Keratinocyte (primary cell): Measurements from ENCODE around the gene IRF7.

ENCODE experiments used
- EZH2 ChIP-seq: IDR thresholded peaks from one replicate; pipeline ENCODE4 v1.6.1; 2012; ENCODE audit warnings: inconsistent platforms, mild to moderate bottlenecking, low read length, moderate library complexity
- TF ChIP-seq, protein P1 (sequence below), 3 experiments: IDR thresholded peaks in 1 of 3; conservative IDR thresholded peaks in 1 of 3; optimal IDR thresholded peaks in 1 of 3; 2 replicates in 2 of 3; 3 replicates in 1 of 3; pipeline versions ENCODE3 to v1.5.1; 2011; ENCODE audit warnings: low read length in 3 of 3, mild to moderate bottlenecking in 3 of 3, moderate library complexity in 2 of 3, control low read depth in 1 of 3, inconsistent platforms in 1 of 3; ENCODE audit not compliant: insufficient read depth in 2 of 3; ENCODE audit errors: extremely low read depth in 1 of 3

DNA sequence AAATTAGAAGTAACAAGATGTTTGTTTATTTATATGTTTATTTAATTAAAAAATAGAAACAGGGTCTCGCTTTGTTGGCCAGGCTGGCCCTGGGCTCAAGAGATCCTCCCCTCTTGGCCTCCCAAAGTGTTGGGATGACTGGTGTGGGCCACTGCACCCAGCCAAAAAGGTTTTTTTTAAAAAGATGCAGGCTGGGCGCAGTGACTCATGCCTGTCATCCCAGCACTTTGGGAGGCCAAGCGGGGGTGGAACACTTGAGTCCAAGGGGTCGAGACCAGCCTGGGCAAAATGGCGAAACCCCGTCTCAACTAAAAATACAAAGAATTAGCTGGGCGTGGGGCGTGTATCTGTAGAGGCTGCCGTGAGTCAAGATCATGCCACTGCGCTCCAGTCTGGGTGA is 34.7 kb upstream of the IRF7 start:
- TF ChIP-seq, protein P1, sequence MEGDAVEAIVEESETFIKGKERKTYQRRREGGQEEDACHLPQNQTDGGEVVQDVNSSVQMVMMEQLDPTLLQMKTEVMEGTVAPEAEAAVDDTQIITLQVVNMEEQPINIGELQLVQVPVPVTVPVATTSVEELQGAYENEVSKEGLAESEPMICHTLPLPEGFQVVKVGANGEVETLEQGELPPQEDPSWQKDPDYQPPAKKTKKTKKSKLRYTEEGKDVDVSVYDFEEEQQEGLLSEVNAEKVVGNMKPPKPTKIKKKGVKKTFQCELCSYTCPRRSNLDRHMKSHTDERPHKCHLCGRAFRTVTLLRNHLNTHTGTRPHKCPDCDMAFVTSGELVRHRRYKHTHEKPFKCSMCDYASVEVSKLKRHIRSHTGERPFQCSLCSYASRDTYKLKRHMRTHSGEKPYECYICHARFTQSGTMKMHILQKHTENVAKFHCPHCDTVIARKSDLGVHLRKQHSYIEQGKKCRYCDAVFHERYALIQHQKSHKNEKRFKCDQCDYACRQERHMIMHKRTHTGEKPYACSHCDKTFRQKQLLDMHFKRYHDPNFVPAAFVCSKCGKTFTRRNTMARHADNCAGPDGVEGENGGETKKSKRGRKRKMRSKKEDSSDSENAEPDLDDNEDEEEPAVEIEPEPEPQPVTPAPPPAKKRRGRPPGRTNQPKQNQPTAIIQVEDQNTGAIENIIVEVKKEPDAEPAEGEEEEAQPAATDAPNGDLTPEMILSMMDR (optimal IDR thresholded peaks at IDR 0.05 in 1 of 3, IDR thresholded peaks at IDR 0.05 in 1 of 3, conservative IDR thresholded peaks at IDR 0.05 in 1 of 3; ENCODE audit: extremely low read depth in 1 of 3, insufficient read depth in 2 of 3, low read length in 3 of 3): no peak
- no peak for TF ChIP-seq EZH2
